Subcutaneous adipose tissue (tissue), 4 donors: Measurements from ENCODE around the gene ELFN2. TPM values are rescaled to one million over a fixed set of nuclear protein-coding genes. Genes with fewer than 3 reads are reported as not detected.

Experiments
- total RNA-seq, 4 donors: library from RNA; depleted of rRNA; stranded (reverse); fragments of >200 nt; gene quantifications; one replicate each; pipeline ENCODE4 v1.1.0, GENCODE V29; 2016
- TF ChIP-seq, protein P1 (sequence below): fragments of 450-650 bp; IDR thresholded peaks from one replicate; pipeline ENCODE4 v1.5.1; 2016; ENCODE audit warnings: low read depth, mild to moderate bottlenecking, control low read depth, antibody characterized with exemption, moderate library complexity

ELFN2 gene
- total RNA-seq, 4 donors from 2014 or later: not detected

DNA sequence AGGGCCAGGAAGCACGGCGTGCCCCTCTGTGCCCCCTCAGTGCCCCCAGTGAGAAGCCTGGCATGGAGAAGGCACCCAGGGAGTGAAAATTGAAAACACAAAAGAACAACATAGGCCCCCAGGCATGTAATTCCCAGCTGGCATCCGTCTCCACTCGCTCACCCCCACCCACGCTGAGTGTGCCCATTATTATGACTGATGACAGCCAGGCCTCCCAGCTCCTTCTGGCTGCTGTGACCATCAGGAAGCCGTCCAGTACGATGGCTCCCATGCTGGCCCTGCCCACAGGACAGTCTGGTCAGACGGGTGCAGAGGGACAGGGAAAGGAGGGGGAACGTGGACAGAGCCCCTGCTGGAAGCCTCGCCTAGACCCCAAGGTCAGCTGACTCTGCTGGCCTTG, 30.1 kb downstream of the ELFN2 start:
- TF ChIP-seq, protein P1, sequence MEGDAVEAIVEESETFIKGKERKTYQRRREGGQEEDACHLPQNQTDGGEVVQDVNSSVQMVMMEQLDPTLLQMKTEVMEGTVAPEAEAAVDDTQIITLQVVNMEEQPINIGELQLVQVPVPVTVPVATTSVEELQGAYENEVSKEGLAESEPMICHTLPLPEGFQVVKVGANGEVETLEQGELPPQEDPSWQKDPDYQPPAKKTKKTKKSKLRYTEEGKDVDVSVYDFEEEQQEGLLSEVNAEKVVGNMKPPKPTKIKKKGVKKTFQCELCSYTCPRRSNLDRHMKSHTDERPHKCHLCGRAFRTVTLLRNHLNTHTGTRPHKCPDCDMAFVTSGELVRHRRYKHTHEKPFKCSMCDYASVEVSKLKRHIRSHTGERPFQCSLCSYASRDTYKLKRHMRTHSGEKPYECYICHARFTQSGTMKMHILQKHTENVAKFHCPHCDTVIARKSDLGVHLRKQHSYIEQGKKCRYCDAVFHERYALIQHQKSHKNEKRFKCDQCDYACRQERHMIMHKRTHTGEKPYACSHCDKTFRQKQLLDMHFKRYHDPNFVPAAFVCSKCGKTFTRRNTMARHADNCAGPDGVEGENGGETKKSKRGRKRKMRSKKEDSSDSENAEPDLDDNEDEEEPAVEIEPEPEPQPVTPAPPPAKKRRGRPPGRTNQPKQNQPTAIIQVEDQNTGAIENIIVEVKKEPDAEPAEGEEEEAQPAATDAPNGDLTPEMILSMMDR: no peak

DNA sequence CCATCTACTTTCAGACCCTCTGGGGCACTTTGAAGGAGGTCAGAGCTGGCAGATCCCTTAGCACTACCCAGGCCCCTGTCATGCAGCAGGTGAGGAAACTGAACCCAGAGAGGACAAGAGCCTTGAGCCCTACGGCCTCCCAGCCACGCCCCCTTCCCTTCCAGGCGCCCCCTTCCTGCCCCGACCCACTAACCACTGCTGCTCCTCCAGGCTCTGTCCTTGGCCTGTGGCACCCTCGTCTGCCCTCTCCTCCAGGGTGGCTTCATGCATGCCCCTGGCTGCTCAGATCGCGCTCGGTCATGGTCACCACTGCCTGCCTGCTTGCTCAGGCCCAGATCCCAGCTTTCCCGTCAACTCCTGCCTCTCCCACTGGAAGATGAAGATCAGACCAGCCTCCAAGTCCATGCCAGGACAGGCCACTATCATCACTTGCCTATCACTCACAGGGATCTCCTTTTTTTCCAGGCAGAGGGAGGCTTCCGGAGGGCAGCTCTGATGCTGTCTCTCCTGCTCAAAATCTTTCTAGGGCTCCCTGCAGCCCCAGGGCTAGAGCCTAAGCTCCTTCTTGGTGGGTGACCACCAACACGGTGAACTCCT, 30.7 kb downstream of the ELFN2 start:
- TF ChIP-seq, protein P1: no peak

DNA sequence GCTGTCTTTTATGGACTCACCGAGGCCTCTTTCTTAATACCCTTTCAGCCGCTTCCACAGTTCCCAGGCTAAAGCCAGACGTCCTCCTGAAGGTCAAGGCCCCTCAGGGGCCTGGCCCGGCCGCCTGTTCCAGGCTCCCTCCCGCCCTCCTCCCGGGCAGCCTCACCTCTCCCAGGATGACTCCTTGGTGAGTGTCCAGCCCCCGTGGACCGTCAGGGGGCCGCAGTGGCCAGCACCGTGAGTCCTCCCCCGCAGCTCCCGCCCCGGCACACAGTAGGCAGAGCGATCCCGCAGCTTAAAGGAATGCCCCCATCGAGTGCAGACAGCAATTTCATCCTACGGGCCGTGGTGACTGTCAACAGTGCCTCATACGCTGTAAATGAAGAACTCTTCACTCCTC, 32.9 kb downstream of the ELFN2 start:
- TF ChIP-seq, protein P1: no peak

DNA sequence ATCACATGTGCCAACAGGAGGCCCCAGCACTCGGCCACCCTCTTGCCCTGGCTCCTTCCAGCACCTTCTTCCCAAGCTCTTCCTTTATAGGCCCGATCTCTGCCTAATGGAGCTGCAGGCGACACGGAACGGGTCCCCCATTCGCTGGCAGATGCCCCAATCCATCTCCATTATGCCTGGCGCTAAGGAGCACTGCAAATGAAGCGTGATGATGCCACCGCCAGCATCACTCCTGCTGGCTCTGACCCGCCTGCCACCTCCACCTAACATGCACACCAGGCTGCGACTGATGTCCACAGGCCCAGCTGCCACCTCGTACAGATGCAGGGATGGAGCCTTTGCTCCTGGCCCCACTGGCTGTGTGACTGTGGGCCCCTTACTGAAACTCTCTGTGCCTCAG, 33.5 kb downstream of the ELFN2 start:
- TF ChIP-seq, protein P1: no peak

DNA sequence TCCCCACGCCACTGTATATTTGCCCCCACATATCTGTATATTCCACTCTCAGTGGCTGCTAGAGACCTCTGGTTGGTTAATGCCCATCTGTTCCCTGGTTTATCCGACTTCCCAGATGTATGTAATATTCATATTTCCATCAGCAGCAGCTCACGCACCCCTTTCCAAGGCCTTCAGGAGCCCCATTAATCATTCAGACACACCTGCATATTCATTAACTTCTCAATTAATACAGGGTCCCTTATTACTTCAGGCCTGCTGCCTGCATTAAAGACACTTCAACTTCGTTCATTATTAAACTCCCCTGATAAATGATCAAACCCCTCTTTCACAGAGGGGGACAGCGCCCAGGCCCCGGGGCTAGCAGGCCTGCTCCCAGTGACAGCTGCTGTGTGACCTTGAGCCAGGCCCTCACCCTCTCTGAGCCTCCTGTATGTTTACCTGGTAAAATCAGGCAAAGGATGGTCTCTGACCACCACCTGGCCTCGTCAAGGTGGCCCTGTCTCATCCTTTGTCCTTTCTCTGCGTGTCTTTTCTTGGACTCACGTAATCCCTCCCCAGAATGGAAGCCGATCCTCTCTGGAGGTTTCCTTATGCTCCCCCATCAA, 34.5 kb downstream of the ELFN2 start:
- TF ChIP-seq, protein P1: no peak

DNA sequence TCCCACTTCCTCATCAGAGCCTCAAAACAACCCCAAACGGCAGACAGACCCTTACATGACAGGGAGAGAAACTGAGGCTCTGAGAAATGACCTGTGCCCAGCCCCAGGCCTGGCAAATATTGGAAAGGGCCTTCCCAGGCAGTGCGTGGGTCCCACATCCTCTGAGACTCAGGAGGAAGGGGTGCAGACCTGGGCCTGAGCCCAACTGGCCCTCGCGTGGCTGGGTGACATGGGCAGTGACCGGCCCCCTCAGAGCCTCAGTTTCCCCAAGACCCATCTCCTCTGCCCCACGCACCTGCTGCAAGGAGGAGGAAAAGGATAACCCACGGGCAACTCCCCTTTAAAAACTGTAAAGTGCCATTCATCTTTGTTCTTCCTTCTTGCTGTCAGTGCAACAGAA, 35.6 kb downstream of the ELFN2 start:
- TF ChIP-seq, protein P1: no peak

DNA sequence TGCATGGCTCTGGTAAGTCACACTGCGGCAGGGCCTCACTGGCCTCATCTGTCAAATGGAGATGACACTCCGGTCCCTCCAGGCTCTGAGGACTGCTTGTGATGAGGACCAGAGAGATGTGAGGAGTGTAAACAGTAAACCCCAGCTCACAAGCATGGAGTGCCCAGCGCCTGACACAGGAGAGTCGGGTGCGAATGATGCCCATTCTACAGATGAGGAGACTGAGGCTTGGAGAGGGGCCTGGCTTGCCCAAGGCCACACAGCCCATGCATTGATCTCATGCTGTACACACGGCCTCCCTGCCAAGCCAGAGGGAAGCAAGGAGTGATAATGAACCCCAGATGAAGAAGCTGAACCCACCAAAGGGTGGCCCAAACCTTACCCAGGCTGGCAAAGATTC, 37.2 kb downstream of the ELFN2 start:
- TF ChIP-seq, protein P1: no peak
